Measurements from ENCODE around the gene CNDP1. TPM values are rescaled to one million over a fixed set of nuclear protein-coding genes. Genes with fewer than 3 reads are reported as not detected.

CNDP1 gene
- total RNA-seq, 1 experiment from 2014 or later, result not detected

DNA sequence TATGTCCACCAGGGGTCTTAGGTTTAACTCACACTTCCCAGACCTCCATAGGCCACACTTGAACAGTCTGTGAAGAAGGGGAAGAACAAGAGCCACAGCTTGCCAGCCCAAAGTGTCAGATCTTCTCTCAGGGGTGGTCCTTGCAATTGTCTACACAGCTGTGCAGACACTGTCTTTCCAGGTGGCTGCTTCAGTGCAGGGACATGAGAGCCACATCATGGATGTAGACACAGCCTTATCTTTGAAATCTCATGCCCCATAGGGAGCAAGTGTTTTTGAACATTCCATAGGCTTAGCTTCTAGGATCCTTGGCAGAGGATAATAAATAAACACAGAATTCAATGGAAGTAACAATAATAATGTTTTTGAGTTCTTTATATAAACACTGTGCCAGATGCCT, 70.1 kb downstream of the CNDP1 start:
- CTCF ChIA-PET, result no interaction called here
- DNase-seq, result no peak
- Mint-ChIP-seq H3K9me3 (ENCODE audit: low read depth, unreplicated experiment) (no peaks in the 10 kb centered on the region), H3K4me3 (ENCODE audit: low read depth, unreplicated experiment) (no peak overlapping the region), H3K27ac (ENCODE audit: unreplicated experiment) (no peak overlapping the region), H3K4me1 (ENCODE audit: low read depth, unreplicated experiment) (peaks cover 7% of the 10 kb centered on the region), H3K36me3 (ENCODE audit: insufficient read depth, unreplicated experiment) (no peaks in the 10 kb centered on the region), H3K27me3 (ENCODE audit: unreplicated experiment) (no peaks in the 10 kb centered on the region)
- intact Hi-C loops (cut with micrococcal nuclease; ENCODE audit: unreplicated experiment), result no loop called here
- TF ChIP-seq, protein P1, sequence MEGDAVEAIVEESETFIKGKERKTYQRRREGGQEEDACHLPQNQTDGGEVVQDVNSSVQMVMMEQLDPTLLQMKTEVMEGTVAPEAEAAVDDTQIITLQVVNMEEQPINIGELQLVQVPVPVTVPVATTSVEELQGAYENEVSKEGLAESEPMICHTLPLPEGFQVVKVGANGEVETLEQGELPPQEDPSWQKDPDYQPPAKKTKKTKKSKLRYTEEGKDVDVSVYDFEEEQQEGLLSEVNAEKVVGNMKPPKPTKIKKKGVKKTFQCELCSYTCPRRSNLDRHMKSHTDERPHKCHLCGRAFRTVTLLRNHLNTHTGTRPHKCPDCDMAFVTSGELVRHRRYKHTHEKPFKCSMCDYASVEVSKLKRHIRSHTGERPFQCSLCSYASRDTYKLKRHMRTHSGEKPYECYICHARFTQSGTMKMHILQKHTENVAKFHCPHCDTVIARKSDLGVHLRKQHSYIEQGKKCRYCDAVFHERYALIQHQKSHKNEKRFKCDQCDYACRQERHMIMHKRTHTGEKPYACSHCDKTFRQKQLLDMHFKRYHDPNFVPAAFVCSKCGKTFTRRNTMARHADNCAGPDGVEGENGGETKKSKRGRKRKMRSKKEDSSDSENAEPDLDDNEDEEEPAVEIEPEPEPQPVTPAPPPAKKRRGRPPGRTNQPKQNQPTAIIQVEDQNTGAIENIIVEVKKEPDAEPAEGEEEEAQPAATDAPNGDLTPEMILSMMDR (IDR thresholded peaks at IDR 0.05; ENCODE audit: unreplicated experiment), result no peak
- BruUV-seq (replicated peaks), result no TSS peak

DNA sequence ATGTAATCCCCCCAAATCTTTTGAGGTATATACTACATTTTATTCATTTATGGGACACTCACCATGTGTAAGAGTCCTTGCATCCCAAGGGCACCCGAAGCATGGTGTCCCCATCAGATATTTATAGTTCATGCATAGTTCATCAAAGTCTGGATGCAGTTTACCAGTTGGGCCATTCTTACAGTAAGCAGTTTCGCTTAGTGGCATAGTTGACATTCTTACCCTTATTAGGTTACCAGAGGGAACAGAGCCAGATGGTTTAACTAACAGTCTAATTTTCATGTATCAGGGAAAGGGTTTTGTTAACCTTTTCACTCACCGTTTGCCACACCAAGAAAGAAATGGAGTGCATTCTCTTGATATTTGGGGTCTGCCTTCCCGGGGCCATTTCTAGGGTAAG, 70.5 kb downstream of the CNDP1 start:
- intact Hi-C loops (cut with micrococcal nuclease; ENCODE audit: unreplicated experiment), result no loop called here
- no peak overlapping the region for H3K4me3 Mint-ChIP-seq (ENCODE audit: low read depth, unreplicated experiment)
- H3K4me1 Mint-ChIP-seq (ENCODE audit: low read depth, unreplicated experiment), result peaks cover 4% of the 10 kb centered on the region
- no peak overlapping the region for H3K27ac Mint-ChIP-seq (ENCODE audit: unreplicated experiment)
- TF ChIP-seq, protein P1 (IDR thresholded peaks at IDR 0.05; ENCODE audit: unreplicated experiment), result no peak
- H3K27me3 Mint-ChIP-seq (ENCODE audit: unreplicated experiment), result no peaks in the 10 kb centered on the region
- DNase-seq, result no peak
- H3K36me3 Mint-ChIP-seq (ENCODE audit: insufficient read depth, unreplicated experiment), result no peaks in the 10 kb centered on the region
- H3K9me3 Mint-ChIP-seq (ENCODE audit: low read depth, unreplicated experiment), result no peaks in the 10 kb centered on the region
- CTCF ChIA-PET, result no interaction called here
- BruUV-seq (replicated peaks), result no TSS peak

DNA sequence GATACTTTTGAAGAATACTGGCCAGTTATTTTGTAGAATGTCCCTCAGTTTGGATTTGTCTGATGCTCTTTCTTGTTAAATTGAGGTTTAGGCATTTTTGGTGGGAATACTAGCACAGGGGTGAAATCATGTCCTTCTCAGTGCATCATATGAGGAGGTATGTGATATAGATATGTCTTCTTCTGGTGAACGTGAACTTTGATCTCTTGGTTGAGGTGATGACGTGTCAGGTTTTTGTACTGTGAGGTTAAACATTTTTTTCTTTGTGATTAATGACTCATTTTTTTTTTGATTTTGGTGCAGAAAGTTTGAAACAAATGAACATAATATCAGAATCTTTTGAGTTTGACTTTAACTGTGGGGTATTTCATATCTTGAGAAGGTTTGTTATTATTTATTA, 74.4 kb downstream of the CNDP1 start:
- DNase-seq, result no peak
- BruUV-seq (replicated peaks), result no TSS peak
- Mint-ChIP-seq H3K4me3 (ENCODE audit: low read depth, unreplicated experiment) (no peak overlapping the region), H3K27me3 (ENCODE audit: unreplicated experiment) (no peaks in the 10 kb centered on the region), H3K9me3 (ENCODE audit: low read depth, unreplicated experiment) (no peaks in the 10 kb centered on the region), H3K27ac (ENCODE audit: unreplicated experiment) (no peak overlapping the region), H3K36me3 (ENCODE audit: insufficient read depth, unreplicated experiment) (no peaks in the 10 kb centered on the region), H3K4me1 (ENCODE audit: low read depth, unreplicated experiment) (no peaks in the 10 kb centered on the region)
- TF ChIP-seq, protein P1 (IDR thresholded peaks at IDR 0.05; ENCODE audit: unreplicated experiment), result no peak
- intact Hi-C loops (cut with micrococcal nuclease; ENCODE audit: unreplicated experiment), result loop anchor here (1.0 kb wide), 1 partner anchor 8 kb away; no protein-coding TSS in a partner anchor
- CTCF ChIA-PET, result no interaction called here

DNA sequence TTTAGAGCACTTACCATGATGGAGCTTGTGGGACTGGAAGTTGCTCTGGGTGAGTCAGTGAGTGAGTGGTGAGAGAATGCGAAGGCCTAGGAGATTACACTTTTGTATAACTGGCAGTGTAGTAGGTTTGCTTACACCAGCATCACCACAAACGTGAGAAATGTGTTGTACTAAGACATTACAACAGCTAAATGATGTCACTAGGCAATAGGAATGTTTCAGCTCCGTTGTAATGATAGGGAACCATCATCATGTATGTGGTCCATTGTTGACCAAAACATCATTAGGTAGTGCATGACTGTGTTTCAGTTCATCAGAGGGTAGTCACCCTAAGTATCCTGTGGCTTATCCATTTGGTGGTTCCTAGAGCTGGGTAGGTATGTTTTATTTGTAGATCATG, 75.2 kb downstream of the CNDP1 start:
- Mint-ChIP-seq H3K4me3 (ENCODE audit: low read depth, unreplicated experiment) (no peak overlapping the region), H3K36me3 (ENCODE audit: insufficient read depth, unreplicated experiment) (no peaks in the 10 kb centered on the region), H3K4me1 (ENCODE audit: low read depth, unreplicated experiment) (no peaks in the 10 kb centered on the region), H3K27ac (ENCODE audit: unreplicated experiment) (no peak overlapping the region), H3K9me3 (ENCODE audit: low read depth, unreplicated experiment) (no peaks in the 10 kb centered on the region), H3K27me3 (ENCODE audit: unreplicated experiment) (no peaks in the 10 kb centered on the region)
- TF ChIP-seq, protein P1 (IDR thresholded peaks at IDR 0.05; ENCODE audit: unreplicated experiment), result no peak
- intact Hi-C loops (cut with micrococcal nuclease; ENCODE audit: unreplicated experiment), result no loop called here
- CTCF ChIA-PET, result no interaction called here
- BruUV-seq (replicated peaks), result no TSS peak
- no peak for DNase-seq
